Measurements from ENCODE around the gene ACADS.
"Not testable (repeated sequence)": the region's sequence is repeated elsewhere in the genome, so short reads cannot be mapped to it uniquely, and the experiment has no call there.

ACADS gene

GRCh38 chr12:120732198-120732597 is 6.6 kb downstream of the ACADS start:
- DNase-seq: not testable (repeated sequence)

GRCh38 chr12:120733574-120733973 is 7.9 kb downstream of the ACADS start:
- DNase-seq: no peak

GRCh38 chr12:120734210-120734609 is 8.6 kb downstream of the ACADS start:
- DNase-seq: no peak

GRCh38 chr12:120735181-120735580 is 9.6 kb downstream of the ACADS start:
- DNase-seq: no peak

GRCh38 chr12:120736404-120737331 is 11.0 kb downstream of the ACADS start:
- no peak for DNase-seq

GRCh38 chr12:120737557-120738251 is 12.1 kb downstream of the ACADS start:
- peak; percentile 87 for DNase-seq

GRCh38 chr12:120738252-120739030 is 12.8 kb downstream of the ACADS start:
- DNase-seq: no peak

- no peak for DNase-seq
These were observed 13.6 kb downstream of the ACADS start for GRCh38 chr12:120739031-120739762.

GRCh38 chr12:120739821-120740613 is 14.4 kb downstream of the ACADS start:
- no peak for DNase-seq

GRCh38 chr12:120740871-120741270 is 15.2 kb downstream of the ACADS start:
- no peak for DNase-seq

- DNase-seq: no peak
These were observed 16.1 kb downstream of the ACADS start for GRCh38 chr12:120741476-120742421.

- no peak for DNase-seq
These were observed 19.4 kb downstream of the ACADS start for GRCh38 chr12:120744922-120745493.

- no peak for DNase-seq
These were observed 22.6 kb downstream of the ACADS start for GRCh38 chr12:120748242-120748641.

- no peak for DNase-seq
These were observed 23.6 kb downstream of the ACADS start for GRCh38 chr12:120749256-120749655.

- no peak for DNase-seq
These were observed 25.2 kb downstream of the ACADS start for GRCh38 chr12:120750806-120751205.

- DNase-seq: peak; percentile 79
These were observed 25.8 kb downstream of the ACADS start for GRCh38 chr12:120751389-120751788.

- no peak for DNase-seq
These were observed 29.2 kb downstream of the ACADS start for GRCh38 chr12:120754792-120755191.

- DNase-seq: no peak
These were observed 29.6 kb downstream of the ACADS start for GRCh38 chr12:120755269-120755668.

GRCh38 chr12:120757226-120757742 is 31.7 kb downstream of the ACADS start:
- DNase-seq: no peak

- no peak for DNase-seq
These were observed 32.3 kb downstream of the ACADS start for GRCh38 chr12:120757949-120758348.
